HG03196 (cell line): ENCODE results near the gene SCAF11.
"Not testable (repeated sequence)": the region's sequence is repeated elsewhere in the genome, so short reads cannot be mapped to it uniquely, and the experiment has no call there.

Experiments
- ATAC-seq: cut with Tn5 transposase; IDR thresholded peaks from one replicate; pipeline ENCODE4 v1.9.1; 2021; ENCODE audit not compliant: unreplicated experiment

The SCAF11 gene, protein sequence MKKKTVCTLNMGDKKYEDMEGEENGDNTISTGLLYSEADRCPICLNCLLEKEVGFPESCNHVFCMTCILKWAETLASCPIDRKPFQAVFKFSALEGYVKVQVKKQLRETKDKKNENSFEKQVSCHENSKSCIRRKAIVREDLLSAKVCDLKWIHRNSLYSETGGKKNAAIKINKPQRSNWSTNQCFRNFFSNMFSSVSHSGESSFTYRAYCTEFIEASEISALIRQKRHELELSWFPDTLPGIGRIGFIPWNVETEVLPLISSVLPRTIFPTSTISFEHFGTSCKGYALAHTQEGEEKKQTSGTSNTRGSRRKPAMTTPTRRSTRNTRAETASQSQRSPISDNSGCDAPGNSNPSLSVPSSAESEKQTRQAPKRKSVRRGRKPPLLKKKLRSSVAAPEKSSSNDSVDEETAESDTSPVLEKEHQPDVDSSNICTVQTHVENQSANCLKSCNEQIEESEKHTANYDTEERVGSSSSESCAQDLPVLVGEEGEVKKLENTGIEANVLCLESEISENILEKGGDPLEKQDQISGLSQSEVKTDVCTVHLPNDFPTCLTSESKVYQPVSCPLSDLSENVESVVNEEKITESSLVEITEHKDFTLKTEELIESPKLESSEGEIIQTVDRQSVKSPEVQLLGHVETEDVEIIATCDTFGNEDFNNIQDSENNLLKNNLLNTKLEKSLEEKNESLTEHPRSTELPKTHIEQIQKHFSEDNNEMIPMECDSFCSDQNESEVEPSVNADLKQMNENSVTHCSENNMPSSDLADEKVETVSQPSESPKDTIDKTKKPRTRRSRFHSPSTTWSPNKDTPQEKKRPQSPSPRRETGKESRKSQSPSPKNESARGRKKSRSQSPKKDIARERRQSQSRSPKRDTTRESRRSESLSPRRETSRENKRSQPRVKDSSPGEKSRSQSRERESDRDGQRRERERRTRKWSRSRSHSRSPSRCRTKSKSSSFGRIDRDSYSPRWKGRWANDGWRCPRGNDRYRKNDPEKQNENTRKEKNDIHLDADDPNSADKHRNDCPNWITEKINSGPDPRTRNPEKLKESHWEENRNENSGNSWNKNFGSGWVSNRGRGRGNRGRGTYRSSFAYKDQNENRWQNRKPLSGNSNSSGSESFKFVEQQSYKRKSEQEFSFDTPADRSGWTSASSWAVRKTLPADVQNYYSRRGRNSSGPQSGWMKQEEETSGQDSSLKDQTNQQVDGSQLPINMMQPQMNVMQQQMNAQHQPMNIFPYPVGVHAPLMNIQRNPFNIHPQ (N-terminal part only)

GRCh38 chr12:45990468-45991283, at the start of gene SCAF11:
Gene SCAF11 (minus strand): TSS chr12:45990574. CDS start chr12:45964167, 26,407 bp downstream.
- ATAC-seq: peak; percentile 69

DNA sequence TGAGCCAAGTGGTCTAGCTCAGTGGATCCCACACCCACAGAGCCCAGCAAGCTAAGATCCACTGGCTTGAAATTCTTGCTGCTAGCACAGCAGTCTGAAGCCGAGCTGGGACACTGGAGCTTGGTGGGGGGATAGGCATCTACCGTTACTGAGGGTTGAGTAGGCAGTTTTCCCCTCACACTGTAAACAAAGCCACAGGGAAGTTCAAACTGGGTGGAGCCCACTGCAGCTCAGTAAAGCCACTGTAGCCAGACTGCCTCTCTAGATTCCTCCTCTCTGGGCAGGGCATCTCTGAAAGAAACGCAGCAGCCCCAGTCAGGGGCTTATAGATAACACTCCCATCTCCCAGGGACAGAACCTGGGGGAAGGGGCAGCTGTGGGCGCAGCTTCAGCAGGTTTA, 46.7 kb upstream of the SCAF11 start:
- not testable (repeated sequence) for ATAC-seq

GRCh38 chr12:46027172-46027571, 36.8 kb upstream of the SCAF11 start:
- no peak for ATAC-seq

DNA sequence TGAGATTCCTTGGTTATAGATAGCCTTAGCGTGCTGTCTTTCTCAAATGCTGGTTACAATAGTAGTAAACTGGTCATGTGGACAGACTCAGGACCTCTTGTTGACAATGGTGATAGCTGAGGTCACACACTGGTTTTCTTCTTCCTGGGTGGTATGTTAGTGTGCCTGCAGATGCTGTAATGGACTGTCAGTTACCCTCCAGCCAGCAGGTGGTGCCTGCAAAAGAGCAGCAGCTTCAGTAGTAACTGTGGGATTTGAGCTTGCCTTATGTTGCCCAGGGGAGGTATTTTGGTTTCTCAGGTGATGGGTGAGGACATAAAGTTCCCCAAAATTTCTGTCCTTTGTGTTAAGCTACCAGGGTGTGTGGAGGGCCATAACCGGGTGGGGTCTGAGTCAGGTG, 33.7 kb upstream of the SCAF11 start:
- ATAC-seq: no peak

- no peak for ATAC-seq
Observed at GRCh38 chr12:46020768-46021167, 30.4 kb upstream of the SCAF11 start.

GRCh38 chr12:46018712-46019111, 28.3 kb upstream of the SCAF11 start:
- not testable (repeated sequence) for ATAC-seq

GRCh38 chr12:46017866-46018375, 27.5 kb upstream of the SCAF11 start:
- ATAC-seq: not testable (repeated sequence)

GRCh38 chr12:46005823-46006222, 15.4 kb upstream of the SCAF11 start:
- no peak for ATAC-seq

DNA sequence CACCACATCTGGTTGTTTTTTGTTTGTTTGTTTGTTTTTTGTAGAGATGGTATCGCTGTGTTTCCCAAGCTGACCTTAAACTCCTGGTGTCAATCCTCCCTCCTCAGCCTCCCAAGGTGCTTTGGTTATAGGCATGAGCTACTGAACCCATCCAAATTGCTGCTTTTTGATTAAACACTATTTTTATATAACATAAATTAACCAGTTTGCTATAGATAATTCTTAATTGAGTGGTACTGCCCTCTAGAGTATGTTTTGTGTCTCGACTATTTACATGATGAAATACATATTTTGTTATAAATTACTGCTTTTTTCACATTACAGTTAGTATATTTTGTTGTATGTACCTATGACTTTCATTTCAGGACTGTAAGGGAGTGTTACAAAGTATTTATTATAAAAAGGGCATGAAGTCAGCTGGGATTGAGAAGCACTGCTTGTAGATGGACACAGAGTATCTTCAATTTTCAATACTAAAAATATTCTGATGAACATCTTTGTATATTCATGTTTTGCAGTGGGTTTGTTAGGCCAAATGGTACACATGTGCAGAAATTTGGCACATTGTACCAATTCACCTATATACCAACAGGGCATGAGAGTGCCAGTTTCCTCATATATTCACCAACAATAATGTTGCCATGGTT, 14.9 kb upstream of the SCAF11 start:
- ATAC-seq: no peak

GRCh38 chr12:46004715-46005114, 14.3 kb upstream of the SCAF11 start:
- ATAC-seq: no peak

DNA sequence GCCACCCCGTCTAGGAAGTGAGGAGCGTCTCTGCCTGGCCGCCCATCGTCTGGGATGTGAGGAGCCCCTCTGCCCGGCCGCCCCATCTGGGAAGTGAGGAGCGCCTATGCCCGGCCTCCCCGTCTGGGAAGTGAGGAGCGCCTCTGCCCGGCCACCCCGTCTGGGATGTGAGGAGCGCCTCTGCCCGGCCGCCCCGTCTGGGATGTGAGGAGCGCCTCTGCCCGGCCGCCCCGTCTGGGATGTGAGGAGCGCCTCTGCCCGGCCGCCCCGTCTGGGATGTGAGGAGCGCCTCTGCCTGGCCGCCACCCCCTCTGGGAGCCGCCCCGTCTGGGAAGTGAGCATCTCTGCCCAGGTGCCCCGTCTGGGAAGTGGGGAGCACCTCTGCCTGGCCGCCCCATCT, 9.7 kb upstream of the SCAF11 start:
- not testable (repeated sequence) for ATAC-seq

- no peak for ATAC-seq
Observed at GRCh38 chr12:45994736-45995135, 4.4 kb upstream of the SCAF11 start.

- peak; percentile 32 for ATAC-seq
Observed at GRCh38 chr12:45991284-45992249, 1.2 kb upstream of the SCAF11 start.

- peak; percentile 14 for ATAC-seq
Observed at GRCh38 chr12:45989721-45990467, 480 bp downstream of the SCAF11 start.

DNA sequence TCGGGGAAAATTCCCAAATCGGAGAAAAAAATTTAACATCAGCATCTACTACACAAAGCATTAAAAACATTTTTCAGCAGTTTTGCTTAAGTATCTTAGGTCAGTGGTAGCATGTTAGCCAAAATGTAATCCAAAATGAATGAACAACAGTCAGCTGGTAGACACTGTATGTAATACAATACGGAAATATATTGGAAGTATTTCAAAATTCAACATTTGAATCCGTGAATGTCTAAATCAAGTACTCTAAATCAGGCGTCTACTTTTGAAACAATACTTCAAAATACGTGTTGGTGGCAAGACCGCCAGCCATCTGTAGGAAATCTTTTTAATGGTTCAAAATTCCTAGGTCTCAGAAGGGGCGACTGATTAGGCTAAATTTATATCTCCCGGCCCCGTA, 1.1 kb downstream of the SCAF11 start:
- ATAC-seq: no peak

DNA sequence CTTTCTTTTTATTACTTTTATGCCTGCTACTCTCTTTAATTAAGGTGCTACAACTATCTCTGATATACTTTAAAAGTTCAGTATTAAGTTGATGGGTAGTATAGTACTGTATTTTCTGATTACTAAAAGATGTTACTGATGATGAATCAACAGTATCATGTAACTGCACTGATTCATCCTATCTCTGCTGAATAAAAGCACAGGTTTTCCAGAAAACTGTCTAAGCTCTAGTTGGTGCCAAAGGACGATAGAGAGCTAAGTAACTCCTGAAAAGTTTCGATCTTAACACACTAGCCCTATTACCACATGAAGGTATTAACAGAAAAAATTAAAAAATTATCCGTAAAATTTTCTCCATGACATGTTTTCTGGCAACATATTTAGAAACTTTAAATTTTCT, 2.1 kb downstream of the SCAF11 start:
- no peak for ATAC-seq

DNA sequence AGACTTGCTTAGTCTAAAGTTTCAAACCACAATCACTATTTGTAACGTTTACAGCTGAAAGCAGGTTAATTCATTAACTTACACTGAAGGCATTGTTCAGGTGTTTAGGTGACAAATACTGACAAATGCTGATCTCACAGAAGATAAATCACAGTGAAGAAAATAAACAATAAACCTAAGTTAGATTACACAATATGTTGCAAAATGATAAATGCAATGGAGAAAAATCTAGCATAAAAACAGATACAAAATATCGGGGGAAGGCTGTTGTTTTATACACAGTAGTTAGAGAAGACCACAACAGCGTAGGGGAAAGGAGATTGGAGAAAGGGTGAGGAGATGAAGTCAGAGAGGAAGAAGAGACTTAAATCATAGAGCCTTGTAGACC, 3.0 kb downstream of the SCAF11 start:
- no peak for ATAC-seq
